Upper lobe of left lung (tissue), 4 donors: ENCODE measurements around the gene EDC3.

Experiments
- CTCF ChIP-seq, 6 experiments: fragments of 450-650 bp in 4 of 6; fragments of 200-600 bp in 2 of 6; sonication (generic) in 2 of 6; IDR thresholded peaks; one replicate each; pipeline ENCODE4 v1.5.1; 2016 to 2019; ENCODE audit warnings: antibody characterized with exemption in 6 of 6
- POLR2A ChIP-seq, 4 donors: fragments of 450-650 bp; IDR thresholded peaks; one replicate each; pipeline ENCODE4 v1.5.1; 2016 to 2017; ENCODE audit warnings: antibody characterized with exemption in 4 of 4, mild to moderate bottlenecking in 2 of 4
- POLR2AphosphoS5 ChIP-seq, 2 donors: sonication (generic); formaldehyde crosslinking; IDR thresholded peaks; one replicate each; pipeline ENCODE4 v1.5.1; 2017; ENCODE audit warnings: antibody characterized with exemption in 2 of 2

- no peak for TF ChIP-seq CTCF (IDR thresholded peaks at IDR 0.05)
- TF ChIP-seq POLR2AphosphoS5 (IDR thresholded peaks at IDR 0.05): no peak
- no peak for TF ChIP-seq POLR2A (IDR thresholded peaks at IDR 0.05)
Observed at GRCh38 chr15:74662064-74662860, 33.6 kb downstream of the EDC3 start.
